Lung (tissue), 16 donors: ENCODE measurements around the gene DBX1. TPM values are rescaled to one million over a fixed set of nuclear protein-coding genes. Genes with fewer than 3 reads are reported as not detected.

Experiments
- ATAC-seq: fragments of 200-7000 bp; cut with Tn5 transposase; one replicate; pipeline ENCODE4 v1.9.1; 2020; ENCODE audit warnings: moderate number of reproducible peaks; ENCODE audit not compliant: insufficient read depth, low FRiP score
- DNase-seq, 3 donors: peaks; one replicate each; pipeline ENCODE4 v3.0.0-alpha.2; 2013 to 2017
- H3K27ac ChIP-seq, 2 donors: one replicate each; pipeline ENCODE4 v1.5.1; 2013; ENCODE audit warnings: mild to moderate bottlenecking in 2 of 2, moderate library complexity in 2 of 2, control low read depth in 1 of 2, inconsistent platforms in 1 of 2, low read depth in 1 of 2, low read length in 1 of 2
- H3K27me3 ChIP-seq, 3 donors: one replicate each; pipeline ENCODE4 v1.5.1; 2013; ENCODE audit warnings: low read length in 2 of 3; ENCODE audit not compliant: control insufficient read depth in 3 of 3, insufficient read depth in 3 of 3
- H3K36me3 ChIP-seq, 4 donors: one replicate each; pipeline ENCODE4 v1.5.1; 2013; ENCODE audit warnings: low read length in 4 of 4, mild to moderate bottlenecking in 1 of 4, moderate library complexity in 1 of 4; ENCODE audit not compliant: control insufficient read depth in 4 of 4, insufficient read depth in 4 of 4
- H3K4me1 ChIP-seq, 5 donors: one replicate each; pipeline ENCODE4 v1.5.1; 2013; ENCODE audit warnings: low read length in 5 of 5, mild to moderate bottlenecking in 2 of 5, moderate library complexity in 1 of 5; ENCODE audit not compliant: control insufficient read depth in 5 of 5, insufficient read depth in 5 of 5
- H3K4me3 ChIP-seq: one replicate; pipeline ENCODE4 v1.5.1; 2013; ENCODE audit warnings: mild to moderate bottlenecking, control low read depth, moderate library complexity
- H3K9ac ChIP-seq, 2 donors: one replicate each; pipeline ENCODE4 v1.5.1; 2013; ENCODE audit warnings: low read length in 2 of 2, control low read depth in 1 of 2; ENCODE audit not compliant: insufficient read depth in 1 of 2
- H3K9me3 ChIP-seq, 4 donors: one replicate each; pipeline ENCODE4 v1.5.1; 2013; ENCODE audit warnings: low read length in 3 of 4, mild to moderate bottlenecking in 1 of 4, moderate library complexity in 1 of 4; ENCODE audit not compliant: control insufficient read depth in 4 of 4, insufficient read depth in 3 of 4
- CTCF ChIP-seq: IDR thresholded peaks from 2 replicates; pipeline ENCODE4 v1.5.1; 2012; ENCODE audit warnings: mild to moderate bottlenecking; ENCODE audit errors: control extremely low read depth, extremely low read depth
- WGBS, 2 donors: extraction: QIAGEN DNeasy Blood & Tissue Kit; methylation state at CpG; one replicate each; pipeline ENCODE4 v1.1.7; 2013; 5-methylcytosine and 5-hydroxymethylcytosine counted together
- long read RNA-seq, 5 donors: transcript quantifications; one replicate each; lab custom pipeline, GENCODE V29; 2026
- polyA plus RNA-seq, 2 donors: library from polyadenylated mRNA; stranded (reverse); fragments of 200-250 nt; gene quantifications; one replicate each; pipeline ENCODE4 v1.2.1, GENCODE V29; 2013
- total RNA-seq, 2 donors: library from RNA; depleted of rRNA in 1 of 2; stranded (reverse); fragments of >200 nt in 1 of 2; gene quantifications; one replicate each; pipeline ENCODE4 v1.2.1, GENCODE V29; 2014 to 2021
- donor health status: control.
- donor health status: control.
- donor health status: Bipolar disorder and iron deficiency.
- donor health status: healthy.
- donor health status: DM: yes; HTN: yes; CAD: no.

Gene DBX1
- not detected for total RNA-seq
- polyA plus RNA-seq: not detected
- long read RNA-seq, donor 1: 0 reads
- long read RNA-seq, donor 2: 0 reads
- long read RNA-seq, donor 3: 0 reads
- long read RNA-seq, donor 4: 0 reads
- long read RNA-seq, donor 5: 0 reads

GRCh38 chr11:20160425-20161229 is at the start of gene DBX1:
DBX1 (minus strand) TSS chr11:20160475; CDS start chr11:20160324, 151 bp downstream.
- no peak for ATAC-seq
- Histone ChIP-seq H3K27ac (no peak within 1 kb of the TSS), H3K9me3 (peaks cover 0 to 19% (median 0%) of the 10 kb centered on the region in 4 donors), H3K4me3 (no peak within 1 kb of the TSS), H3K9ac (no peak within 1 kb of the TSS), H3K36me3 (no peaks in the 10 kb centered on the region), H3K27me3 (peaks cover 19 to 95% (median 89%) of the 10 kb centered on the region in 3 donors), H3K4me1 (peaks cover 0 to 19% (median 3%) of the 10 kb centered on the region in 5 donors)
- 6 to 8% methylated on average over 30 of the region's 30 CpGs for WGBS, 2 donors
- DNase-seq: no peak
- TF ChIP-seq CTCF: no peak

- no peak for TF ChIP-seq CTCF
- ATAC-seq (no peak), DNase-seq (no peak)
- H3K4me3 ChIP-seq: no peak overlapping the region
- 10 to 12% methylated on average over 16 of the region's 16 CpGs for WGBS, 2 donors
- no peak overlapping the region for H3K9ac ChIP-seq
- H3K27ac ChIP-seq: no peak overlapping the region
- no peaks in the 10 kb centered on the region for H3K9me3 ChIP-seq
- peaks cover 4 to 51% (median 44%) of the 10 kb centered on the region in 3 donors for H3K27me3 ChIP-seq
- no peaks in the 10 kb centered on the region for H3K4me1 ChIP-seq
- no peaks in the 10 kb centered on the region for H3K36me3 ChIP-seq
Measured at GRCh38 chr11:20208622-20209111, 48.4 kb upstream of the DBX1 start.

GRCh38 chr11:20207781-20208621 is 47.7 kb upstream of the DBX1 start:
- no peaks in the 10 kb centered on the region for H3K9me3 ChIP-seq
- H3K27ac ChIP-seq: no peak overlapping the region
- no peaks in the 10 kb centered on the region for H3K4me1 ChIP-seq
- no peak for TF ChIP-seq CTCF
- DNase-seq (peak in 1 of 3 donors; percentile 3), ATAC-seq (peak; percentile 19)
- H3K27me3 ChIP-seq: peaks cover 4 to 51% (median 45%) of the 10 kb centered on the region in 3 donors
- H3K4me3 ChIP-seq: no peak overlapping the region
- 4 to 5% methylated on average over 33 of the region's 33 CpGs for WGBS, 2 donors
- H3K36me3 ChIP-seq: no peaks in the 10 kb centered on the region
- no peak overlapping the region for H3K9ac ChIP-seq
